ENCODE results near the gene ISCA1. TPM values are rescaled to one million over a fixed set of nuclear protein-coding genes. Genes with fewer than 3 reads are reported as not detected.

The ISCA1 gene
- total and polyA plus RNA-seq, 10 of the 15 experiments (the other 5 are each of a cell fraction or from before 2014, with no cell fraction given) = 8.9 to 36.0 (median 24.2) TPM

DNA sequence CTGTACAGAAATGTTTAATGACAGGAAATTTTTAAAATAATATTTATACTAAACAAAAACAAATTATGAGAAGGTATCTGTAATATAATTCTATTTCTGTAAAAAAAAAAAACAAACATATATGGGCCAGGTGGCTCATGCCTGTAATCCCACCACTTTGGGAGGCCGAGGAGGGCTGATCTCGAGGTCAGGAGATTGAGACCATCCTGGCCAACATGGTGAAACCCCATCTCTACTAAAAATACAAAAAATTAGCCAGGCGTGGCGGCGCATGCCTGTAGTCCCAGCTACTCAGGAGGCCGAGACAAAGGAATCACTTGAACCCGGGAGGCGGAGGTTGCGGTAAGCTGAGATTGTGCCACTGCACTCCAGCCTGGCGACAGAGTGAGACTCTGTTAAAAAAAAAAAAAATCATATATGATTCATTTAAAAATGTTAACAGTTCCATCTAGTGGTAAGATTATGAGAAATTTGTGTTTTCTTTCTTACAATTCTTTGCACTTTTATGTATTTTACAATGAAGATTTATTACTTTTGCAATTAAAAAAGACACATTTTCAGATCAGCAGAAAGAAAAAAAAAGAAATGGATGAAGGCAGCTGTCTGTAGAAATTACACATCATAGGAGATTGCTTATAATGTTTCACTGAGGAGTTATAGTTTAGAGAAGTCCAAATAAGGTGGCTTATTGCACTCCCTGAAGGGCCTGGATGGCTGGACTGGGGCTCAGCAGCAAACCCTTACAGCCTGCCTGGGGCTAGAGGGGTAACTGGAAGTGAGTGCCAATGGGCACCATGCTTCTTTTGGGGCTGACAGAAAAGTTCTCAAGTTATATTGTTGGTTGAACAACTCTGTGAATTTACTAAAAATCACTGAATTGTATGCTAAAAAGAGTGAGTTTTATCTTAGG, 43.2 kb downstream of the ISCA1 start:
- SMC1A ChIA-PET (ENCODE audit: uncharacterized antibody, unreplicated experiment) = interaction anchor here (0.6 to 2.6 kb wide), 7 partner anchors 8 to 709 kb away, joined by 3 to 13 read pairs (median 3); no protein-coding TSS in a partner anchor
- no peak overlapping the region for H2AFZ ChIP-seq (ENCODE audit: control insufficient read depth, low read depth, low read length)
- WGBS (ENCODE audit: insufficient coverage, insufficient replicate concordance, low lambda C conversion rate, missing lambda C conversion rate) = 61% methylated on average over 10 of the region's 10 CpGs
- H3K36me3 ChIP-seq (ENCODE audit: control insufficient read depth in 2 of 2, insufficient read depth in 2 of 2, low read length in 1 of 2) = no peaks in the 10 kb centered on the region
- no peak overlapping the region for H3K27ac ChIP-seq (ENCODE audit: control insufficient read depth, insufficient read depth)
- ATAC-seq (peak; percentile 52; the same call in 2 of the 3 replicates), FAIRE-seq (no peak), DNase-seq (ENCODE audit: low read depth, low spot score) (no peak)
- RAD21 ChIA-PET (ENCODE audit: unreplicated experiment) = interaction anchor here (1.0 to 2.3 kb wide), 2 partner anchors 7 to 37 kb away, joined by 3 to 6 read pairs; no protein-coding TSS in a partner anchor
- BruUV-seq (replicated peaks) = no TSS peak
- intact Hi-C loops (cut with micrococcal nuclease; ENCODE audit: unreplicated experiment) (no loop called here), in situ Hi-C loops (cut with MboI) (no loop called here)
- H4K20me1 ChIP-seq (ENCODE audit: control insufficient read depth, insufficient read depth) = no peaks in the 10 kb centered on the region
- H3K9me3 ChIP-seq (replicated peaks; ENCODE audit: control insufficient read depth, insufficient read depth, low read length) = no peaks in the 10 kb centered on the region
- no peaks in the 10 kb centered on the region for H3K4me1 ChIP-seq (ENCODE audit: control insufficient read depth, insufficient read depth, low read length)
- no peak overlapping the region for H3K4me3 ChIP-seq
- CTCF ChIA-PET = interaction anchor here (1.0 to 3.4 kb wide), 2 partner anchors 37 kb away, joined by 6 to 24 read pairs; no protein-coding TSS in a partner anchor
- H3K4me2 ChIP-seq (ENCODE audit: control insufficient read depth, insufficient read depth) = no peak overlapping the region
- no peaks in the 10 kb centered on the region for H3K27me3 ChIP-seq (replicated peaks in 1 of 2; ENCODE audit: control insufficient read depth in 2 of 2, insufficient read depth in 2 of 2, low read length in 1 of 2)
- no peak for TF ChIP-seq EED (IDR thresholded peaks at IDR 0.05; ENCODE audit: low read depth)
- TF ChIP-seq BACH1 (IDR thresholded peaks at IDR 0.05; ENCODE audit: borderline replicate concordance) = no peak
- TF ChIP-seq PAX5 (IDR thresholded peaks at IDR 0.05; ENCODE audit: borderline replicate concordance, low read depth, low read length) = no peak
- TF ChIP-seq, protein P1, sequence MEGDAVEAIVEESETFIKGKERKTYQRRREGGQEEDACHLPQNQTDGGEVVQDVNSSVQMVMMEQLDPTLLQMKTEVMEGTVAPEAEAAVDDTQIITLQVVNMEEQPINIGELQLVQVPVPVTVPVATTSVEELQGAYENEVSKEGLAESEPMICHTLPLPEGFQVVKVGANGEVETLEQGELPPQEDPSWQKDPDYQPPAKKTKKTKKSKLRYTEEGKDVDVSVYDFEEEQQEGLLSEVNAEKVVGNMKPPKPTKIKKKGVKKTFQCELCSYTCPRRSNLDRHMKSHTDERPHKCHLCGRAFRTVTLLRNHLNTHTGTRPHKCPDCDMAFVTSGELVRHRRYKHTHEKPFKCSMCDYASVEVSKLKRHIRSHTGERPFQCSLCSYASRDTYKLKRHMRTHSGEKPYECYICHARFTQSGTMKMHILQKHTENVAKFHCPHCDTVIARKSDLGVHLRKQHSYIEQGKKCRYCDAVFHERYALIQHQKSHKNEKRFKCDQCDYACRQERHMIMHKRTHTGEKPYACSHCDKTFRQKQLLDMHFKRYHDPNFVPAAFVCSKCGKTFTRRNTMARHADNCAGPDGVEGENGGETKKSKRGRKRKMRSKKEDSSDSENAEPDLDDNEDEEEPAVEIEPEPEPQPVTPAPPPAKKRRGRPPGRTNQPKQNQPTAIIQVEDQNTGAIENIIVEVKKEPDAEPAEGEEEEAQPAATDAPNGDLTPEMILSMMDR (IDR thresholded peaks at IDR 0.05 in 2 of 3, conservative IDR thresholded peaks at IDR 0.05 in 1 of 3; ENCODE audit: control insufficient read depth in 2 of 3, extremely low read depth in 1 of 3, insufficient read depth in 1 of 3, low read depth in 3 of 3, low read length in 3 of 3) = no peak
- POLR2A ChIA-PET = interaction anchor here (0.7 kb wide), 1 partner anchor 159 kb away, joined by 3 read pairs; no protein-coding TSS in a partner anchor
- H3K79me2 ChIP-seq (ENCODE audit: control insufficient read depth, insufficient read depth, low read length) = no peaks in the 10 kb centered on the region
- no peak overlapping the region for H3K9ac ChIP-seq (ENCODE audit: control insufficient read depth, insufficient read depth, low read length)

Measured in GM12878 (cell line).